SU-DHL-6 (cell line): ENCODE results near the gene PPP1R12C.

Experiments
- H2AFZ ChIP-seq: fragments of 200-600 bp; sonication (generic); 2 replicates; pipeline ENCODE4 v1.6.1; 2014; ENCODE audit warnings: low read depth, mild to moderate bottlenecking, moderate library complexity, mixed read lengths, antibody characterized with exemption, low read length; ENCODE audit not compliant: severe bottlenecking
- H3F3A ChIP-seq: fragments of 200-600 bp; shearing (Covaris generic); 2 replicates; pipeline ENCODE4 v1.6.0; 2016; ENCODE audit warnings: antibody characterized with exemption, mild to moderate bottlenecking; ENCODE audit not compliant: insufficient read depth
- H3K27ac ChIP-seq: fragments of 200-600 bp; sonication (generic); 2 replicates; pipeline ENCODE4 v1.5.1; 2016; ENCODE audit warnings: low read depth, mild to moderate bottlenecking, low read length, moderate library complexity, mixed read lengths
- H3K27me3 ChIP-seq: fragments of 200-600 bp; sonication (generic), shearing (Covaris generic); 2 replicates; pipeline ENCODE4 v1.6.0; 2014; ENCODE audit warnings: mild to moderate bottlenecking, low read length
- H3K36me3 ChIP-seq: fragments of 200-600 bp; sonication (generic); 2 replicates; pipeline ENCODE4 v1.6.1; 2014; ENCODE audit warnings: mild to moderate bottlenecking, low read length, mixed read lengths
- H3K4me2 ChIP-seq: fragments of 300-600, 200-600 bp; shearing (Covaris generic), sonication (generic); 2 replicates; pipeline ENCODE4 v1.6.0; 2014; ENCODE audit warnings: low read length, low read depth, mild to moderate bottlenecking; ENCODE audit not compliant: poor library complexity, severe bottlenecking
- H3K4me3 ChIP-seq: fragments of 200-600 bp; sonication (generic); 2 replicates; pipeline ENCODE4 v1.5.1; 2014; ENCODE audit warnings: antibody characterized with exemption, low read length, mild to moderate bottlenecking, mixed read lengths; ENCODE audit not compliant: insufficient read depth, poor library complexity, severe bottlenecking
- H3K79me2 ChIP-seq: fragments of 200-600 bp; sonication (generic); 2 replicates; pipeline ENCODE4 v1.6.1; 2014; ENCODE audit warnings: mild to moderate bottlenecking, low read length, moderate library complexity; ENCODE audit not compliant: insufficient read depth
- H3K9ac ChIP-seq: fragments of 200-600 bp; sonication (generic); 2 replicates; pipeline ENCODE4 v1.7.0; 2014; ENCODE audit warnings: mild to moderate bottlenecking, low read length
- H3K9me2 ChIP-seq: fragments of 200-600 bp; sonication (generic); replicated peaks from 2 replicates; pipeline ENCODE4 v1.6.1; 2014; ENCODE audit warnings: low read length; ENCODE audit not compliant: insufficient read depth
- H3K9me3 ChIP-seq: fragments of 200-600 bp; sonication (generic); 2 replicates; pipeline ENCODE4 v1.6.1; 2014; ENCODE audit warnings: low read length, mixed read lengths; ENCODE audit not compliant: insufficient read depth
- H4K20me1 ChIP-seq: fragments of 200-600 bp; sonication (generic); 2 replicates; pipeline ENCODE4 v1.6.1; 2014; ENCODE audit warnings: low read depth, mild to moderate bottlenecking, antibody characterized with exemption, low read length, moderate library complexity, mixed read lengths
- EZH2phosphoT487 ChIP-seq: fragments of 200-600 bp; sonication (generic), shearing (Covaris generic); conservative IDR thresholded peaks from 2 replicates; pipeline ENCODE4 v1.6.1; 2018; ENCODE audit warnings: mild to moderate bottlenecking, antibody characterized with exemption, low read length, moderate library complexity, mixed read lengths
- TF ChIP-seq, protein P1 (sequence below): fragments of 200-600 bp; sonication (generic); IDR thresholded peaks from one replicate; pipeline ENCODE4 v1.5.1; 2017; ENCODE audit warnings: antibody characterized with exemption, mild to moderate bottlenecking, low read length, moderate library complexity; ENCODE audit not compliant: insufficient read depth, poor library complexity, severe bottlenecking

Gene PPP1R12C

DNA sequence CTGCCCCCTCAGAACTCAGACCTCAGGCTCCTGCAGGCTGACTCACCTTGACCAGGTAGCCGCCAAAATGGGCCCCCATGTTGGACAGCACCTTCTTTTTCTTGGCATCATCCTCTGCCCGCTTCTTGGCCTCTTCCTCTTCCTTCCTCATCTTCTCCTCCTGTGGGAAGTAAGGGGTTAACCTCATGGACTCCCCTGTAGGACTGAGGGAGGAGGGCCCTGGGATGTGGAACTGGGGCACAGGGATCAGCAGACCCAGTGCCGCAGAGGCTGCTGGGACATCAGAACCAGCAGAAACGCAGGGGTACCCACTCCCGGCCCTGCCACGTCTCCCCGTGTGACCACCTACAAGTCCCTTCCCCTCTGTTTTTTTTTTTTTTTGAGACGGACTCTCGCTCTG is 20.5 kb upstream of the PPP1R12C start:
- Histone ChIP-seq H3K4me2 (no peak overlapping the region), H3K27me3 (no peaks in the 10 kb centered on the region), H2AFZ (no peak overlapping the region), H3K9ac (no peak overlapping the region), H3F3A (no peaks in the 10 kb centered on the region), H3K9me3 (no peaks in the 10 kb centered on the region), H3K4me3 (no peak overlapping the region), H3K27ac (no peak overlapping the region), H3K9me2 (no peaks in the 10 kb centered on the region), H3K36me3 (no peaks in the 10 kb centered on the region), H3K79me2 (no peaks in the 10 kb centered on the region), H4K20me1 (no peaks in the 10 kb centered on the region)
- no peak for TF ChIP-seq EZH2phosphoT487
- TF ChIP-seq, protein P1, sequence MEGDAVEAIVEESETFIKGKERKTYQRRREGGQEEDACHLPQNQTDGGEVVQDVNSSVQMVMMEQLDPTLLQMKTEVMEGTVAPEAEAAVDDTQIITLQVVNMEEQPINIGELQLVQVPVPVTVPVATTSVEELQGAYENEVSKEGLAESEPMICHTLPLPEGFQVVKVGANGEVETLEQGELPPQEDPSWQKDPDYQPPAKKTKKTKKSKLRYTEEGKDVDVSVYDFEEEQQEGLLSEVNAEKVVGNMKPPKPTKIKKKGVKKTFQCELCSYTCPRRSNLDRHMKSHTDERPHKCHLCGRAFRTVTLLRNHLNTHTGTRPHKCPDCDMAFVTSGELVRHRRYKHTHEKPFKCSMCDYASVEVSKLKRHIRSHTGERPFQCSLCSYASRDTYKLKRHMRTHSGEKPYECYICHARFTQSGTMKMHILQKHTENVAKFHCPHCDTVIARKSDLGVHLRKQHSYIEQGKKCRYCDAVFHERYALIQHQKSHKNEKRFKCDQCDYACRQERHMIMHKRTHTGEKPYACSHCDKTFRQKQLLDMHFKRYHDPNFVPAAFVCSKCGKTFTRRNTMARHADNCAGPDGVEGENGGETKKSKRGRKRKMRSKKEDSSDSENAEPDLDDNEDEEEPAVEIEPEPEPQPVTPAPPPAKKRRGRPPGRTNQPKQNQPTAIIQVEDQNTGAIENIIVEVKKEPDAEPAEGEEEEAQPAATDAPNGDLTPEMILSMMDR, result no peak

DNA sequence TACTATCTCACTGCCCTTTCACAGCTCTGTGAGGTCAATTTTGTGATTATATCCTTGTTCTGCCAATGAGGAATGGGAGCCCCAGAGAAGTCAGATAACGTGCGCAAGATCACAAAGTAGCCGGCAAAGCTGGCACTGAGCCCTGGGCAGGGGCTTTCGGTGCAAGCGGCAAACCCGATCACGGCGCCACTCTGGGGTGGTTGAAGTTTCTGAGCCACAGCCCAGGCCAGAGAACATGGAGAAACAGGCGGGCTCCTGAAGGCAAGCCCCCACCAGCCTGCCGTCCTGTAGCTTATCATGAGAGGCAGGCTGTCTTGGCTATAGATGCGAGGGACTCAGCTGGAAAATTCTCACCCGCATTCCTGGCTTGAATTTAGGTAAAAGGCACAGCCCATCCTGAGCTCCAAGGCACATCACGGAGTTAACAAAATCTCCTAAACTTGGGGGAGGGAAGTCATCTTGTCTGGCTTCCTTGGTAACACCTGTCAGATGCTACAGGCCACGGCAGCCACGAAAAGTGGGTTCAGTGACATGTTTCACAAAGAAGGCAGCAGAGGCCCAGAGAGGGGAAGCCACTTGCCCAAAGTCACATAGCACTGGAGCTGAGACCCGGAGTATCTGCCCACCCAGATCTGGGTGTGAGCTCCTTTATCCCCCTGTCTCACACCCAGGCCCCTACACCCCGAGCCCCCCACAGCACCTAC is 19.1 kb upstream of the PPP1R12C start:
- Histone ChIP-seq H3K4me2 (no peak overlapping the region), H2AFZ (no peak overlapping the region), H4K20me1 (no peaks in the 10 kb centered on the region), H3F3A (no peaks in the 10 kb centered on the region), H3K4me3 (no peak overlapping the region), H3K9me3 (no peaks in the 10 kb centered on the region), H3K27ac (no peak overlapping the region), H3K9me2 (no peaks in the 10 kb centered on the region), H3K9ac (no peak overlapping the region), H3K27me3 (no peaks in the 10 kb centered on the region), H3K79me2 (no peaks in the 10 kb centered on the region), H3K36me3 (no peaks in the 10 kb centered on the region)
- no peak for TF ChIP-seq EZH2phosphoT487
- TF ChIP-seq, protein P1, result no peak

DNA sequence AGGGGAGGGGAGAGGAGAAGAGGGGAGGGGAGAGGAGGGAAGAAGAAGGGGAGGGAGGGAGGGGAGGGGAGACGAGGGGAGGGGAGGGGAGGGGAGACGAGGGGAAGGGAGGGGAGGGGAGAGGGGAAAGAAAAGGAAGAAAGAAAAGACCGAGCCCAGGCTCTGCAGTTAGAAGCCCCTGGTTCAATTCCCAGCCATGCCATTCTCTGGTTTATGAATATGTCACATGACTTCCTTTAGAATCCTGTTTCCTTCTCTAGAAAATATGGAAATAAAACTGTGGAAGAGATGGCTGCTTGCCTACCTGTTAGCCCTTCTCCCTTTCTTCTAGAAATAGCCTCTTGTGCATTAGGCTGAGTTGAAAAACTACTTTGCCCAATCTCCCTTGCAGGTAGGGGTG is 17.3 kb upstream of the PPP1R12C start:
- no peak for TF ChIP-seq EZH2phosphoT487
- TF ChIP-seq, protein P1, result no peak

More for the DNA sequence above, 17.3 kb upstream of the PPP1R12C start:
- no peaks in the 10 kb centered on the region for H3K79me2 ChIP-seq
- no peak overlapping the region for H3K4me2 ChIP-seq
- H2AFZ ChIP-seq, result no peak overlapping the region
- no peaks in the 10 kb centered on the region for H3K27me3 ChIP-seq
- H3K9me3 ChIP-seq, result no peaks in the 10 kb centered on the region
- no peaks in the 10 kb centered on the region for H3K9me2 ChIP-seq
- H4K20me1 ChIP-seq, result no peaks in the 10 kb centered on the region
- no peak overlapping the region for H3K9ac ChIP-seq
- no peak overlapping the region for H3K4me3 ChIP-seq
- no peaks in the 10 kb centered on the region for H3F3A ChIP-seq
- H3K27ac ChIP-seq, result no peak overlapping the region
- H3K36me3 ChIP-seq, result no peaks in the 10 kb centered on the region
